GM19395 (cell line): ENCODE measurements around the gene JCHAIN.
"Not testable (repeated sequence)": the region's sequence is repeated elsewhere in the genome, so short reads cannot be mapped to it uniquely, and the experiment has no call there.

Experiments used
- ATAC-seq: cut with Tn5 transposase; IDR thresholded peaks from one replicate; pipeline ENCODE4 v1.9.1; 2021; ENCODE audit warnings: mild to moderate bottlenecking, moderate library complexity; ENCODE audit not compliant: unreplicated experiment

Gene JCHAIN

DNA sequence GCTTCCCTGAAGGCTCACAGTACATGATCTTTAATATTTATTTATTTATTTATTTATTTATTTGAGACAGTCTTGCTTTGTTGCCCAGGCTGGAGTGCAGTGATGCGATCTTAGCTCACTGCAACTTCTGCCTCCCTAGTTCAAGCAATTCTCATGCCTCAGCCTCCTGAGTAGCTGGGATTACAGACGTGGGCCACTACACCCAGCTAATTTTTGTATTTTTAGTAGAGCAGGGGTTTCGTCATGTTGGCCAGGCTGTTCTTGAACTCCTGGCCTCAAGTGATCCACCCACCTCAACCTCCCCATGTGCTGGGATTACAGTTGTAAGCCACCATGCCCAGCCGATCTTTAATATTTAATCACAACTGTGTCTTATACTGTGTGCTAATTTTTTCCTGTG lies 15.6 kb downstream of the JCHAIN start:
- ATAC-seq: not testable (repeated sequence)

- peak; percentile 51 for ATAC-seq
Observed at GRCh38 chr4:70640192-70640591, 26.1 kb downstream of the JCHAIN start.

DNA sequence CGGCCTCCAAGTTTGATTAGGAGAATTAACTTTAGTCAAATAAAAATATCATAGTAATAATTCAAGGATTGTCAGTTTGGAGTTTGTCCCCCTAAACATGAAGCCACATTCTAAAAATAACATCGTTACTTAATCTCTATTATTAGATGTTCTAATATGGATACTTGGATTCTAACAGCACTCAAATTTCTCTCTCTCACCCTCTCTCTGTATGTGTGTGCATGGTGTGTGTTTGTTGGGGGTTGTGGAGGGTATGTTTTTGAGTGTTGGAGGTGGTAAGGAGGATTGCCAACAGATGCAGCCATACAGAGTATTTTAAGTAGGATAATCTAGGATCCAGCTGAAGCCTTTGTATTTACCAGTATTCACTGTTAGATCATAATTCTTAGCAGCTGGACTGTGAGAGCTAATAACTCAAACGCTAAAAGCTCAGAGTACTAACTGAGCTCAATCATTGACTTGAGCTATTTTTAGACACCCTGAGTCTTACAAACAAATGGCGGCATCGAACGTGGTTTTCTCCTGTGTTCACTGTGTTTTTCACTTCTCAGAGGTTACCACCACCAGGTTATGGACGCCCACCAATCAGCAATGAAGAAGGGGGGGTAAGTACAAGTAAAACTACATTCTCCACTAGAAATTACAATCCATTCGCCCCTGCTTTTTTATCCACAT lies 28.9 kb downstream of the JCHAIN start:
- peak; percentile 71 for ATAC-seq

GRCh38 chr4:70634482-70634881 lies 31.8 kb downstream of the JCHAIN start:
- ATAC-seq: no peak

- no peak for ATAC-seq
Observed at GRCh38 chr4:70632028-70632427, 34.3 kb downstream of the JCHAIN start.

DNA sequence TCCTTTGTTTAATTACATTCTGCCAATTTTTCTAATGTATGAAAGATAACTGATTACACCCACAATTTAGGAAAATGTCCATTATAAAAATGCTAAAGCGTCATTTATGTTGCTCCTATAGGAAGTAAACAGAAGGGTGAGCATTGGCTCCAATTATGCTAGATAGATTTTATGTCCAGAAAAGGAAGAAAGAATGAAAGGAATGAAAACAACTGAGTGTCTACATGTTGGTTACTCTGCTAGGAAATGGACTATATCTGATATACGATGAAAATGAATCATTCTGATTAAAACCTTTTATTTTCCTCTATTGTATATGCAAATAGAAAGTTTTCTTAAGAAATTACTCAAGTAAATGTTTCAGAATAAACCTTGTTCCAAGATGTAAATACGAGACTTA lies 36.1 kb downstream of the JCHAIN start:
- ATAC-seq: no peak

DNA sequence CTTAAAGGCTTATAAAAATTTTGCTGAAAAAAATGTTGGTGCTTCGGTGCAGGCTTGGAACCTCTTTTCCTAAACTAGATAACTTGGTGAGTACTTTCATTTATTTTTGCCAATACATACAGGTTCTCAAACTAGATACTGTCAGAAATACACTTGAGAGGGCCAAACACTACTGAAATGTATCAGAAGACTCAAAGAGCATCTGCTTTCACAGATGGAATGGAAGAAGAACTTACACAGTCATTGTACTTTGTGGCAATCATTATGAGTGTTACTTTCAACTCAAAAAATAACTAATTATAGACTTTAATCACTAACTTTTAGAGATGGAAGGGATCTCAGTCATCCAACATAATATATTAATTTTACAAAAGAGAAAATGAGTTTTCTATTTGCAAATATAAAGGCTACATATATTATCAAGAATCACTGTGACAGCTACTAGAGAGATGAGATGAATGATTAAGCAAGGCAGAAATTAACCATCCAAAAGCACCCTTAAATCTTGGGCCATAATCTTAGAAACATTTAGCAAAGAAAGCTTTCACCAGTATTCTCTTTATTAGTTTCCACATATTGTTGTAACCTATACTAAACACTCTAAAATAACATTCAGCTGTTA lies 36.7 kb downstream of the JCHAIN start:
- ATAC-seq: peak; percentile 72

DNA sequence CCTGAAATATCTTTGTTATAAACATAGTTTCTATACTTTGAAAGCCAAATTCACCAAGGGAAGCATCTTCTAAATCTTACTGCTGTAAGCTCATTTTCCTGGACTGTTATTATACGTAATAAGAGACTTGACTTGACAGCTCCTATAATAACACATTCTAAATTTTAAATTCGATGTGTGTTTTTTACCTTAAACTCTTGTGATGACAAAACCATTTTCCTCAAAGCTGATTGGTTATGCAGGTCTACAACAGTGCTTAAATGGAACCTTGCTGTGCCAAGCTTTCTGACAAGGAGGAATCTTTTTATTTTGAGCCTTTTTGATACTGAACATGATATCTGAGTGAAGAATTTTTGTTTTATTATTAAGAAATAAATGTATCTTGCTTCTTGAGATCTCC lies 37.9 kb downstream of the JCHAIN start, which contains the start of gene ENAM:
ENAM (plus strand) TSS at position 301 of the 400 bp plus-strand sequence. CDS start 757 bp downstream, outside the sequence.
- no peak for ATAC-seq

GRCh38 chr4:70627620-70628019 lies 38.7 kb downstream of the JCHAIN start:
- no peak for ATAC-seq

DNA sequence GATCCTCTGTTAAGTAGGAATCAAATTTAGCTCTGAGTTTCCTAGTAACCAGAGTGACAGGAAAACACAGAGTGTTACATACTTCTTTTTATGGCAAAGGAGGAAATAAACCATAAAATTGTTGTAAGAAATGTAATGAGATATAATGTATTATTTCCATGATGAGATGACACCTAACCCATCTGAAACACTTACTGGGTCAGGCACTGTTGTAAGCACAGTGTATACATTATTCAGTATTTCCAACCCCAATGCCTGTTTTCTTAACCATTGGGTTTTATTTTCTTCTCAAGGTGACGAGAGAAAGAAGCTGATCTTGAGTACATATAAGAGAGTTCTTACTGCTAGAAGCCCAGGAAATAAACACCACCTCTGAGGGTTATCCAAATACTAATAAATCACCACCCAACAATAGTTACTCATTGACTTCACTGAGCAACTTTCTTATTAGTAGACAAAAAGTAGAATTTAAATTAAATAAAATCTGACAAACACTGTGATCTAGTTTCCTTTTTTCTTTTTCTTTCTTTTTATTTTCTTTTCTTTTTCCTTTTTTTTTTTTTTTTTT lies 42.0 kb downstream of the JCHAIN start:
- no peak for ATAC-seq

DNA sequence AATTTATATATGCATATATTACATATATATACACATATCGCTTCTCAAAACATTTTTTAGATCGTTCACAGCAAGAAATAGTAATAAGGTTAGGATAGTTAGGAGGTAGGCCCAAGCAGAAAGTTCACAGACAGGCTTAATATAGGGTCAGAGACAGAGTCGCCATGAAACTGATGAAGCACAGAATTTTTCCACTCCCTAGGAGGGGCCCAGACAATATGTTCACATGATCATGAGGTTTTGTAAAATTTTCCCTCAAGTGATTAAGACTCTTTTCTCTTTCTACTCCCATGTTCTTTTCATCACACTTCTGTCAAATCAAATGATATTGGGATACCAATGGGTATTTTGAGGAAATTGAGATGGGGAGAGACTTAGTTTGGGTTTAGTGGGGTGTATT lies 43.0 kb downstream of the JCHAIN start:
- no peak for ATAC-seq

- no peak for ATAC-seq
Observed at GRCh38 chr4:70619778-70620177, 46.5 kb downstream of the JCHAIN start.

DNA sequence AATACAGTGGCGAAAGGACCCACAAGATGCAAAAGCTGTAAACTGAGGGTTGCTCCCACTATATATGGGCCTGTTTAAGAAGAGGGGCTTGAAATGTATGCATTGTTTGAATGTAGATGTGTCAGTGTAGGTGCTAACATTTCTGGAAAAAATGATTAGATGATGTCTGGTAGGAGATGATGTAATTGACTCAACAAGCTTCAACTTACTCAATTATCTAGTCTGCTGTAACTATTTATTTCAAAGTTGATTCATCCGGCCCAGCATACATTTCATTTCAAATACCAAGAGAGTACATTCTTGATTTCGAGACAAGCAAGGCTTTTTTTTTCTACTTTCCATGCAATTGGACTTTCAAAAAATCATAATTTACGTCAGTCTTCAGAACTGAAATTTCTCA lies 47.0 kb downstream of the JCHAIN start:
- ATAC-seq: no peak

DNA sequence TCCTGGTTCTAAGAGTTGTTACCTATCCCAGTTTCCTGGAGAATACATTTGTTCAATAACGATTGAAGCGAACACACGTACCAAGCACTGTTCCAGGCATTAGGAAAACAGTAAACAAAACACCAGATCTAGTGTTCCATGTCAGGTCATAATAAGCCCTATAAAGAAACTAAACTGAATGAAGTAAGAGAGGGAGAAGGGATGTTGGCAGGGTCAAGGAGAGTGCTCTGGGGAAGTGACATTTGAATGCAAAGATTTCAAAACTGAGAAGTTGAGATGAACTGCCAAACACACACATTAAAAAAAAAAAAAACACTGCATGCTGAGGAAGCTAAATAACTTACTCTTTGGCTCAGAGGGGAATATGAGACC lies 52.1 kb downstream of the JCHAIN start:
- no peak for ATAC-seq

- peak; percentile 69 for ATAC-seq
Observed at GRCh38 chr4:70613306-70614183, 52.8 kb downstream of the JCHAIN start.

GRCh38 chr4:70608324-70608723 lies 58.0 kb downstream of the JCHAIN start:
- ATAC-seq: no peak

DNA sequence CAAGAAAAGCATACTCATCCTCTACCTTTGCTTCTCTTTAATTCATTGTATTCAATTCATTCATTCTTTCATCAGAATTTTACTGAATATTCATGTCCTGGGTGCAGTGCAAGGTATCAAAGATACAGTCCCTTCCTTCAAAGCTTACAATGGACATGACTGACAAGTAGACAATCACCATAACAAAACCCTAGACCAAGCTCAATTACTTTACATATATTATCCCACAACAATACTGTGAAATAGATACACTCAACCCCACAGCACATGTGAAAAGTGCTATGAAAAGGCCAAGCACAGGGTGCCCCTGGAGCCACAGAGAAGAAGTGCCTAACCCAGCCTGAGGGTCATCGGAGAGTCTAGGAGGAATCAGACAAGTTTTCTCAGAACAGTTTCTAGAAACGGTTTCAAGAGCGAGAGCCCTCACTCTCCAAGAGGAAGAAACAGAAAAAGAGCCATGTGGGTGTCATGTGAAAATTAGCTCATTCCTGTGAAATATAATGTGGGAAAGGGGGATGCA lies 58.9 kb downstream of the JCHAIN start:
- ATAC-seq: no peak

DNA sequence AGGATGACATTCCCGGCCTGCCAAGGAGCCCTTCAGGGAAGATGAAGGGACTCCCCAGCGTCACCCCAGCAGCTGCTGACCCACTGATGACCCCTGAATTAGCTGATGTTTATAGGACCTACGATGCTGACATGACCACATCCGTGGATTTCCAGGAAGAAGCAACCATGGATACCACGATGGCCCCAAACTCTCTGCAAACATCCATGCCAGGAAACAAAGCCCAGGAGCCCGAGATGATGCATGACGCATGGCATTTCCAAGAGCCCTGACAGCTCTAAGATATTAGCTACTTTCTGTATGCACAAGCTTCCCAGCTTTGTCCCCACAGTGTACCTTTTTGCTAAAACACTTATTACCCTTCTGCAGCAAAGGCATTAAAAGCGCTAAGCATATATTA lies 59.8 kb downstream of the JCHAIN start:
- no peak for ATAC-seq
